ENCODE results near the gene OBSCN.
"Not testable (repeated sequence)": the region's sequence is repeated elsewhere in the genome, so short reads cannot be mapped to it uniquely, and the experiment has no call there.

The OBSCN gene

DNA sequence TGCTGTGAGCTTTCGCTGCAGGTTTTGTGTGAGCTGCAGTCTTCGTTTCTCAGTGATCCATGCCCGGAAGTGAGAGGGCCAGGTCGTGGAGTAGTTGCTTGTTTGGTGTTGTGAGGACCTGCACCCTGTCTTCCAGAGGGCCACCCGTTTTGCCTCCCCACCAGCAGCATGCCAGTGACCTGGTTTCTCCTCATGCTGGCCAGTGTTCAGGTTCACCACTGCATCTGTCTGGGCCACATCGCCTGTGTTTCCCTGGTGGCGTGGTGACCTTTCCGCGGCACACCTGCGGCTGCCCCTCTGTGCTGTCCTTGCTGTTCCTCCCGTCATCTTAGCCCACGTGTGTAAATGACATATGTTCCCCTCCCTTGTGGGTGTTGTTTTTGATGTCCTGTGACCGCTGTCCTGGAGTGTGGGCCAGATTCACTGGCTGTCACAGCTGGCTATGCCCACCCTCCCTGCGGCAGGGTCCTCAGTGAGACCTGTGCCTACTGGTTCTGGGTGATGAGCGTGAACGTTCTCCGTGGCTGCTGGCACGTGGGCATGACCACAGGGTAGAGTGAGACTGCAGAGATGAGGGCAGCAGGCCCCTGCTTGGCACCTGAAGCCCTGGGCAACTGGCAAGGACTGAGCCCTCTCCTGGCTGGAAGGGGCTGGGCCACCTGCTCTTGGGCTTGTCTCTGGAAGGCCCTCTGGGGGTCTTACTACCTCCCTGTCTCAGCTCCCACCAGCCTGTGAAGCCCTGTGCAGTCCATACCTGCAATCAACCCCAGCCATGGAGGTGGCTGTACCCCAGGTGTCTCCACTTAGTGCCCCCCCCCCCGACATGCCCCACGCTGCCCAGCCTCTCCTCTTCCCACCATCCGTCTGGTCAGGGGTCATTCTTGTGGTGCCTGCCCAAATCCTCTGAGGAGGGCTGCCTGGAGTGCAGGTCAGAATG lies 35.0 kb upstream of the OBSCN start:
- DNase-seq, result no peak

DNA sequence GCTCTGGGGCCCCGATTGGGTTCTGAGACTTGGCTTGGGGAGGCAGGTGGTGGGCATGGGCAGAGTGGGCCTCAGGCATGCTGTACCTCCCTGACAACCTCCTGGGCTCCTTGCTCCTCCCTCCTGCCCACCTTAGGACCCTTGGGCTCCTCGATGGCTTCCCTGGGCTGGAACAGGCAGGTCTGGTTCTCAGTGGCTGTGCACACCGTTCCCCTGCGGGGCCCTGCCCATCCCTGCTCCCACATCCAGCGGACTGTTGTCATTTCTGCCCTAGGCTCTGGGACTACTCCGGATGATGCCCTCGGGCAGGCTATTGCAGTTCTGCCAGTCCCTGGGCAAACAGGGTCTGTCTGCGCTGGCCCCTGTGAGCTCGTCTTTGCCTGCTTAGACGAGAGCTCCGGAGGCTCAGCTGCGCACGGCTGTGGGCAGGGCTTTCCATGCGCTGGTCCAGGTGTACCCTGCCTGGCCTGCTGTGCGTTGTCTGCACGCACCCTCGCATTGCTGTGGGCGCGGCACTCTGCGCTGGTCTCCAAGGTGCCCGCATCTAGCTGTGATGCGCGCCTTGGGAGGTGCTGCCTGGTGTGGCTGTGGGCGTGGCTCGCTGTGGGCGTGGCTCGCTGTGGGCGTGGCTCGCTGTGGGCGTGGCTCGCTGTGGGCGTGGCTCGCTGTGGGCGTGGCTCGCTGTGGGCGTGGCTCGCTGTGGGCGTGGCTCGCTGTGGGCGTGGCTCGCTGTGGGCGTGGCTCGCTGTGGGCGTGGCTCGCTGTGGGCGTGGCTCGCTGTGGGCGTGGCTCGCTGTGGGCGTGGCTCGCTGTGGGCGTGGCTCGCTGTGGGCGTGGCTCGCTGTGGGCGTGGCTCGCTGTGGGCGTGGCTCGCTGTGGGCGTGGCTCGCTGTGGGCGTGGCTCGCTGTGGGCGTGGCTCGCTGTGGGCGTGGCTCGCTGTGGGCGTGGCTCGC lies 34.0 kb upstream of the OBSCN start:
- not testable (repeated sequence) for DNase-seq

DNA sequence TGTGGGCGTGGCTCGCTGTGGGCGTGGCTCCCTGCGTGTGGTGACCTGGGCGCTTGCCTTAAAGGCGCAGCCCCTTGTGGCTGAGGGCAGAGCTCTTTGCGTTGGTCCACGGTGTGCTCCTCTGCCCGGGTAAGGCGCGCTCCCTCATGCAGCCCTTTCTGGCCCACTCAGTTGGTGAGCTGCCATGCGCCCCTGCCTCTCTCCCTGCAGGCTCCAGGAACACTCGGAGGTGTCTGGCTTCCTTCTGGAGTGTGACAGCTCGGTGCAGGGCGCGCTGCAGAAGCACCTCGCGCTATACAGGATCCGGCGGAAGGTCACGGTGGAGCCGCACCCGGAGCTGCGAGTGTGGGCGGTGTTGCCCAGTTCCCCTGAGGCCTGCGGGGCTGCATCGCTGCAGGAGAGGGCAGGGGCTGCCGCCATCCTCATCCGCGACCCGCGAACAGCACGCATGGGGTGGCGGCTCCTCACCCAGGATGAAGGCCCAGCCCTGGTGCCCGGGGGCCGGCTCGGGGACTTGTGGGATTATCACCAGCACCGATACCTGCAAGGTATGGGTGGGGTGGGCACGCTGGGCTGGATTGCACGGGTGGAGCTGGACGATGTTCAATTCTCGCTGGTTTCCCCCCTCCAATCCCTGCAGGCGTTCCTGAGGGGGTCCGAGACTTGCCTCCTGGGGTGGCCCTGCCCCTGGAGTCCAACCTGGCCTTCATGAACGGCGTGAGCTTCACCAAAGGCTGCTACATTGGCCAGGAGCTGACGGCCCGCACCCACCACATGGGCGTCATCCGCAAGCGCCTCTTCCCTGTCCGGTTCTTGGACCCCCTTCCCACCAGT lies 33.1 kb upstream of the OBSCN start:
- peak; percentile 42 for DNase-seq

DNA sequence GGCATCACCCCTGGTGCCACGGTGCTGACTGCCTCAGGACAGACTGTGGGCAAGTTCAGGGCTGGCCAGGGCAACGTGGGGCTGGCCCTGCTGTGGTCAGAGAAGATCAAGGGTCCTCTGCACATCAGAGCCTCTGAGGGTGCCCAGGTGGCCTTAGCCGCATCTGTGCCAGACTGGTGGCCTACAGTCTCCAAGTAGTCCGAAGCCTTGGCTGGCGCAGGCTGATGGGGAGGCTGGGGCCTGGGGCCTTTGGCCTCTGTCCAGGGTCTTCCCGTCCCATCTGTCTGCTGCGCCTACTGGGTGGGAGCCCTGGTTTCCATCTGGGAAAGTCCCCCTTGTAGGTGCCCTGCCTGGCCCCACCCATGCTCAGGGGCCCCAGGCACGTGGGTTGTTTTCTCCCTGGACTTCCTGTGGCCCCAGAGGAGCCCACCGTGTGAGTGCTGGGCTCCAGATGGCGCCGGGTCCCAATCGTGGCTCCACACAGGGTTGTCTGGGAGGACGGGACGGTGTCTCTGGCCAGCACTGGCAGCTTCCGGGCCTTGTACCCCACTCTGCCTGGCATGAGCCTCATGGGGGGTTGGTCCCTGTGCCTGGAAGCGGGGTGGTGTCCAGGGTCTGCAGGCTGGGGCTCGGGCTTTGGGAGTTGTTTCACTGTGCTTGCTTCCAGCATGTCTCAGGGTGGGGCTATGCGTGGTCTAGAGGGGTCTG lies 32.4 kb upstream of the OBSCN start:
- no peak for DNase-seq

DNA sequence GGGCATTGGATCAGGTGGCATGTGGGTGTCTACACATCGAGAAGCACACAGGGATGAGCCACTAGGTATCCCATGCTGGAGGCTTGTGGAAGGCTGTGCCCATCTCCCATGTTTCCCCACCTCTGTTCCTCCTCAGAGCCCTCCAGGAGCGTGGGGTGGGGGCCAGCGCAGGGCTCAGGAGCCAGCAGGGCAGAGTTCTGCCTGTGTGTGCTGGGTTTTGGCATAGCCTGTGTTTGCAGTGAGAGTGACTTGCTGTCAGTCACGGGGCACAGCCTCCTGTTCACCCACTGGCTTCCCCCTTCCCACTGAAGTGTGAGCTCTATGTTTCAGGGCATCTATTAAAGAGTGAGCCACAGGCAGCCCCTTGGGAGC lies 31.8 kb upstream of the OBSCN start:
- no peak for DNase-seq

DNA sequence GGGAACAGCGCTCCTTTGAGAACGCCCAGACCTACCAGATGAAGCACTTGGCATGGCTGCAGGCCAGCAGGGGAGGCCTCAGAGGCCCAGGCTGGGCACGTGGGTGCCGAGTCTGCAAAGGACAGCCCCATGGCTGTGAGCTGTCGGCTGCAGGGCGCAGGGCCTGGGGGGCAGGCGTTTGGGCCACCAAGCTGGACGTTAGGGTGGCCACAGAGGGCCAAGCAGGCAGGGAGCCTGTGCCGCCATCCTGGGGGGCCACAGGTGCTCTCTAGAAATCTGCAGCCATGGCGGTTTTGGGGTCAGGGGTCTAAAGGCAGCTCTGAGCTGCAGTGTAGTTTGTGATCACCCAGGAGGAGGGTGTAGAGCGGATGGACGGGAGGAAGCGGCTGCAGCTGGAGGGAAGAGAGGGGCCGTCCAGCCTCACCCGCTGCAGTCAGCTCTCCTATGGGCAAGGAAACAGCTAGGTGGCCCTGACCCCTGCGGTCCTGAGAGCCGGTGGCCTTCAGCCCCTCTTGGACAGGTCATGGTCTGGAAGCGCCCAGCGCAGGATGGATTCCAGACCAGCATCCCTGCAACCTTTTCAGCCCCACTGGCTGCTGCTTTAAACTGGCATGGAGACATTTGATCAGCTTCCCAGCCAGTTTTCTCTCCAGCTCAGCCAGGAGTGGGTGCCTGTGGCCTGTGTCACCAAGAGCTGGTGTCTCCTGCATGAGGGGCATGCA lies 31.2 kb upstream of the OBSCN start:
- no peak for DNase-seq

DNA sequence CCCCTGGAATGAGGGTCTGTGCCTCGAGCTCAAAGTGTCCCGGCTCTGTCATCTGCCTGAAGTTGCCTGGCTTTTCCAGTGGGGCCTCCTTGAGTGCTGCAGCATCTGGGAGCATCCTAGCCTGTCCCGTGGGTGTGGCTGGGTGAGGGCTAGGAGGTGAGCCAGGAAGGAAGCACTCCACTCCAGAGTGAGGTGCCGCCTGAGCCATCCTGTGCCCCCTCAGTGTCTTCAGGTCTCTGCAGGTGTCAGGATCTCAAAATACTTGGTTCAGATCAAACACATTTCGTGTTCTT lies 30.7 kb upstream of the OBSCN start:
- no peak for DNase-seq

DNA sequence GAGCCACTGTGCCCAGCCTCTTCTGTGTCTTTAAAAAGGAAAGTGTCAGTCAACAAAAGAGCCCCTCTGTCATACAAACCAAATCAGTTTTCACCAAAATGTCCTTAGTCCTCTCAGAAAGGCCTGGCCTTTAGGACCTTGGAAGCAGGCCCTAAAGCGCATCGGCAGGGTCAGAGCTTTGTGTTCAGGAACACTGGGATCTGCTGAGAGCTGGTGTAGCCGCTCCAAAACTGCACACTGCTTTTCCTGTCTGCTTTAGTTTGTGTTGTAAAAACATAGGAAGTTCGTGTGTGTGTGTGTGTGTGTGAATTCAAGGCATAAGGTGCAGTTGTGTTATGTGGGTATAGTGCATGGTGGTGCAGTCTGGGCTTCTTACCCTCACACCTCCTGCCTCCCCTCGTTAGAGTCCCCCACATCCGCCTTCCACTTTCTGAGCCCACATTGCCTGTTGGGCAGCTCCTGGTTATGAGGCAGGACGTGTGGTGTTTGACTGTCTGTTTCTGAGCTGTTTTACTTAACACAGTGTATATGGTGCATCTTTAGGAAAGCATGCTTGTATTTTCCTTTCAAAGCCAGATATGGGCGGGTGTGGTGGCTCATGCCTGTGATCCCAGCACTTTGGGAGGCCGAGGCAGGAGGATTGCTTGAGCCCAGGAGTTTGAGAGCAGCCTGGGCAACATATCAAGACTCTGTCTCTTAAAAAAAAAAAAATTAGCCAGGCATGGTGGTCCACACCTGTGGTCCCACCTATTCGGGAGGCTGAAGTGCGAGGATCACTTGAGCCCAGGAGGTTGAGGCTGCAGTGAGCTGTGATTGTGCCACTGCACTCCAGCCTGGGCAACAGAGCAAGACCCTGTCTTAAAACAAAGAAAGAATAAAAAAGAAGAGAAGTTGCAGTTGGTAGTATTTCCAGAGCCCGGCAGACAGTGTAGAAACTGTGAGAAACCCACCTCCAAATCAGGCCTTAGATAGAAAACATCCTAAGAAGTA lies 29.8 kb upstream of the OBSCN start:
- no peak for DNase-seq

DNA sequence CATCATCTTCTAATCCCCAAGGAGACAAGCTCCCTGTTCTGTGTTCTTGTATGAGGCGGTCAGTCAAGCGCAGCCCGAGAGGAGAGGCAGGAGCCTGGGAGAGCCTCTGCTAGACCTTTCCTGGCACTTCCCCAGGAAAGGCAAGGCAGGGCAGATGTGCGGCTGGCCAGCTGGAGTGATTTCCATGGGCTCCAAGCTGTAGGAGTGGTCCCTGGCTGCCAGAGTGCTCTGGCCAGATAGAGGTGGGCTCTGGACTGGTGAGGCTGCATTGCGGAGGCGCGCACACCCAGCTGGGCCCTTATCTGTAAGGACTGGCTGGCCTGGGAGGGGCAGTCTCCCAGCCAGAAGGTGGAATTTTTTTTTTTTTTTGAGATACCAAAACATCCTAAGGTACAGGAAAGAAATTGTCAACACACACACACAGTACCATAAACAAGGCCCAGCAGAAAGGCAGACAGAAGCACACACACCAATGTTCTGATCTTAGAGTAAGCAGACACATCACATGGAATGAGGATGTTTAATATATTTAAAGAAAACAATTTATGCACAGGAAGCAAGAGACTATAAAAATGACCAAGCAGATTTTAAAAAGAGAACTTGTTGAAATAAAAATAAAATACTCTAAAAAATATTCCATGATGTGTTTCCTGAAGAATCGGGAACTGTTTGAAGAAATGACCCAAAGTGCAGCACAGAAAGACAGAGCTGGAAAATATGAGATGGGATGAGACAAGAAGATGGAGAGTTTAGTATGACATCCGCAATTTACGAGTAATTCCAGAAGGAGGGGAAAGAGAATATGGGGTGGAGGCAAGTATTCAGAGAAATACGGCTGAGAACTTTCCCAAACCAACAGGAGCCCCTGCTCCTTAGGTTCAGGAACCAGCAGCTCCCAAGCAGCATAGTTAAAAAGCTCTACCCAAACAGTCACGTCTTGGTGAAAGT lies 28.8 kb upstream of the OBSCN start:
- DNase-seq, result no peak

DNA sequence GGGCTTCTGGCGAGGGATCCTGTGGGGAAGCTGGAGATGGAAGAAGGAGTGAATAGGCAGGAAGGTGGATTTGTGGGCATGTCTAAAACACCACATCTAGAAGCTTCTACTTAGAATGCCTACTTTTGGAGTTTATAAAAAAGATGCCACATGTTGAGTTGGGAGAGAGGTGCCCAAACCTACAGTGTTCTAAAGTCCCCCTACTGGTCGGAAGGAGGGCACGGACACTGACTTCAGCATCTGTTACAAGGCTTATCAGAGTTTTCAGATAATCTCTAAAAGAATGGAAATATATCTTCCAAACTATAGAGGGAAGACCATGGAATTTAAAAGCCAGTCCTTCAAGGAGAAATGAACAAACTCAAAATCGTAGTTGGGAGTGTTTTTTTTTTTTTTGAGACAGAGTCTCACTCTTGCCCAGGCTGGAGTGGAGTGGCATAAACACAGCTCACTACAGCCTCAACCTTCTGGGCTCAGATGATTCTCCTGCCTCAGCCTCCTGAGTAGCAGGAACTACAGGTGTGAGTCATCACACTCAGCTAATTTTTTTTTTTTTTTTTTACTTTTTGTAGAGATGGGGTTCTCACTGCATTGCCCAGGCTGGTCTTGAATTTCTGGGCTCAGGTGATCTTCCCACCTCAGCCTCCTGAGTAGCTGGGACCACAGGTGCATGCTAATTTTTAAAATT lies 27.4 kb upstream of the OBSCN start:
- no peak for DNase-seq

DNA sequence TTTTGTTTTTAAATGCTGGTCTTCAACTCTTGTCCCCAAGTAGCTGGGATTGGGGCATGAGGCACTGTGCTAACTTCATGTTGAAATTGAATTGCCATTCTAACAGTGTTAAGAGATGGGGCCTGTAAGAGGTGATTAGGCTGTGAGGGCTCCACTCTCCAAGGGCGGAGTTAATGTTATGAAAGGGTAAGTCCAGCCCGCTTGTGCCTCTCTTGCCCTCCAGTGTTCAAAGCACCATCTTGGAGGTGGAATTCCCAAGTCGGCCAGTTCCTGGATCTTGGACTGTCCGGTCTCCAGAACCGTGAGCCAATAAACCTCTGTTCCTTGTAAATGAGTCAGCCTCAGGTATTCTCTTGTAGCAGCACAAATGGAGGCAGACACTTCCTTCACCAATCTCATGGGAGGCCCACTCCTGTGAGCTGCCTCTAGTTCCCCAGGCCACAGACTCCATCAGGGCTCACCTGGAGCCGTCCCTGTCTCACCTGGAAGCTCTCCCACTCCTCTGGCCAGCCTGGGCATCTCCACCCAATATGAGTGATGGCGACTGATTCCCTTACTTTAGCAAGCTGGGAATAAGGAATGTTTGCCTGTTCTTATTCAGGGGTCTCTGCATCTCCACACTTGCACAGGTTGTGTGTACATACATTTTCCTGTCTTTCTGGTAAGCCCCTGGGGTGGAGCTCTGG lies 26.7 kb upstream of the OBSCN start:
- DNase-seq, result no peak

DNA sequence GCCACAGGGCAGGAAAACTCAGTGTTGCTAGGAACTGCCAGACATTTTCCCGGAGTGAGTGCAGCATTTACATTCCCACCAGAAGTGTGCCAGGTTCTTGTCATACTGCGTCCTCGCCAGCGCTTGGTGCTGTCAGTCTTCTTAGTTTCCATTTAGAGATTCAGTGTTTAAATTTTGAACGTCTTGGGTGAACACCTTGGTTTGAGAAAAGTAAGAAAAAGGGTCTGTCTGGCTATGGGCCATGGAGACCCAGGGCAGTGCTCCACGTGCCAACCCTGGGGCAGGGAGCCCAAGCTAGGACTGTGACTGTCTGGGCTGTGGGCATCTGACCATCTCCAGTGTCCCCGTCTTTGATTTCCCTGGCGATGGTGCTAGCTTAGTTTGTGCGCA lies 26.2 kb upstream of the OBSCN start:
- DNase-seq, result no peak

DNA sequence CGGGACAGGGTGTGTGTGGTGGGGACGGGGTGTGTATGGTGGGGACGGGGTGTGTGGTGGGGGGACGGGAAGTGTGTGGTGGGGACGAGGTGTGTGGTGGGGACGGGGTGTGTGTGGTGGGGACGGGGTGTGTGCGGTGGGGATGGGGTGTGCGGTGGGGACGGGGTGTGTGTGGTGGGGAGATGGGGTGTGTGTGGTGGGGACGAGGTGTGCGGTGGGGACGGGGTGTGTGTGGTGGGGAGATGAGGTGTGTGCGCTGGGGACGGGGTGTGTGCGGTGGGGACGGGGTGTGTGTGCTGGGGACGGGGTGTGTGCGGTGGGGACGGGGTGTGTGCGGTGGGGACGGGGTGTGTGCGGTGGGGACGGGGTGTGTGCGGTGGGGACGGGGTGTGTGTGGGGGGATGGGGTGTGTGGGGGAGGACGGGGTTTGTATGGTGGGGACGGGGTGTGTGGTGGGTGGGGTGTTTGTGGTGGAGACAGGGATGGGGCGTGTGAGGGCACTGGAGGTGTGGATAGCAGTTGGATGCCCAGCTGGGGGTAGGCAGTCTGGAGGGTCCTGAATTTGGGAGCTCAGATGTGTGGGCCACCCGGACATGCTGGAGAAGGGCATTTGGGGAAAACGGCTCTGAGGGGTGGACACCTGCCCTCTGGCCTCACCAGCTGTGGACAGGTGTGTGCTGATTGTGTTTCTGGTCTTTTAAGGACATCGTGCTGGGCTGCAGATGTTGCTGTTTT lies 25.4 kb upstream of the OBSCN start:
- DNase-seq, result no peak

DNA sequence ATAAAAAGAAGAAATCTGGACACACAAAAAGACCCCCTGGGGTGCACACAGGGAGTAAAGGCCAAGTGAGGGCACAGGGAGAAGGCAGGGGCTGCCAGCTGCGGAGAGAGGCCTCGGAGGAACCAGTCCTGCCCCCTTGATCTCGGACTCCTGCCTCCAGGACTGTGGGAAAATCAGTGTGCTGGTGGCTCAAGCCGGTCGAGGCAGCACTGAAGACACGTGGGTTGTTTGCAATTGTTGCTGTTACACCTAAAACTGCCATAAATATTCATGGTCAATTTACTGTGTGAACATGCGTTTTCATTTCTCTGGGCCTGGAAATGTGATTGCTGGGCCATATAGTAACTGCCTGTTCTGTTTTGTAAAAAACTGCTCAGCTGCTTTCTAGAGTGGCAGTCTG lies 23.7 kb upstream of the OBSCN start:
- no peak for DNase-seq

DNA sequence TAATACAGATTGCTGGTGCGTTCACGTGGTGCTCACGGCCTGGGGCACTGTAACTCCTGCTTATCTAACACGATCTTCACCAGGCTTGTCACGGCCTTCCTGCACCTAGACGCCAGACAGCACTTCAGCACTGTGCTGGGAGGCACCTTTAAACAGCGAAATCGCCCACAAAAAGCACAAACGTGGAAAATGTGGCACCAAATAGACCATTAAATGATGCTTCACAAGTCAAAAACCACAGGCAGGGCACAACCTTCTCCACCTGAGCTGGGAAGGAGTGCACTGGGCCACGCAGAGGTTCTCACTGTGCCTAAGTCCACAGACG lies 22.2 kb upstream of the OBSCN start:
- DNase-seq, result peak; percentile 58

DNA sequence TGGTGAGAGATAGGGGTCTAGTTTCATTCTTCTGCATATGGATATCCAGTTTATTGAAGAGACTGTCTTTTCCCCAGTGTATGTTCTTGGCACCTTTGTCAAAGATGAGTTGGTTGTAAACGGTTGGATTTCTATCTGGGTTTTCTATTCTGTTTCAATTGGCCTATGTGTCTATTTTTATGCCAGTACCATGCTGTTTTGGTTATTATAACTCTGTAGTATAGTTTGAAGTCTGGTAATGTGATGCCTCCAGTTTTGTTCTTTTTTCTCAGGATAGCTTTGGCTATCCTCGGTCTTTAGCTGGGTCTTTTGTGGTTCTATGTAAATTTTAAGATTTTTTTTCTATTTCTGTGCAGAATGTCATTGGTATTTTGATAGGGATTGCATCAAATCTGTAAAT lies 19.6 kb upstream of the OBSCN start:
- not testable (repeated sequence) for DNase-seq

DNA sequence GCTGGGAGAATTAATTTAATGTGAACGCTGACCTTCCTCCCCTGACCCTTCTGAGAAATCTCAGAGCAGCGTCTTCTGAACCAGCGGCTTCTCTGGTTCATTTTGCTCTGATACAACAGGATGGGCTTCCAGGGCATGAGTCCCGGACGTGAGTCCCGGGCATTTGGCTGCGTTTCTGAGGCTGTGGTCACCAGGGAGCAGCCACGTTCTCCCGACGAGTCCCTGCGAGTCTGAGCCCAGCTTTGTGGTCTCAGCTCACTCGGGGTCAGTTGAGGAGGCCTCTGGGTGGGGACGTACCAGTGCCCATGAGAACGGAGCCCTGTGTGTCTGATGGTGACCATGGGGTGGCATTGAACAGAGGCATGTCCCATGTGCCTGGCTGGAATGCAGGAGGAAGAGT lies 17.7 kb upstream of the OBSCN start:
- no peak for DNase-seq

DNA sequence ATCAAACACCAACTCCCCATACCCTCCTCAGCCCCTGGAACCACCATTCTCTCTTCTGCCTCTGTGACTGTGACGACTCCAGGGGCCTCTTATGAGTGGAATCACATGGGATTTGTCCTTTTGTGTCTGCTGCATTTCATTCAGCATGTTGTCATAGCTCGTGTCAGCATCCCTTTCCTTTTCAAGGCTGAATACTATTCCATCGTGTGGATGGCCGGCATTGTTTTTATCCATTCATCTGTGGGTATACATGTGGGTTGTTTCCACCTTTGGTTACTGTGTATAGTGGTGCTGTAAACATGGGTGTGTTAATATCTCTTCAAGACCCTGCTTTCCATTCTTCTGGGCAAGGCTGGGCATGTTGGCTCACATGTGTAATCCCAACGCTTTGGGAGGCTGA lies 17.1 kb upstream of the OBSCN start:
- no peak for DNase-seq

Measured in CD4-positive, alpha-beta T cell treated with Interleukin-15 for 1 hour (primary cell).